HepG2 (cell line): ENCODE data around the gene MXRA8. TPM values are rescaled to one million over a fixed set of nuclear protein-coding genes. Genes with fewer than 3 reads are reported as not detected.

Experiments
- AGO1 ChIP-seq: fragments of 200-400 bp; formaldehyde crosslinking; IDR thresholded peaks from 2 replicates; pipeline ENCODE4 v1.6.1; 2017; ENCODE audit warnings: mild to moderate bottlenecking, low read depth, low read length, moderate library complexity; ENCODE audit not compliant: poor library complexity, severe bottlenecking
- ARID4A ChIP-seq: sonication (generic); formaldehyde crosslinking; IDR thresholded peaks from 2 replicates; pipeline ENCODE4 v1.5.0; 2020; ENCODE audit warnings: mild to moderate bottlenecking, missing genetic modification reagents, borderline replicate concordance
- FOSL1 ChIP-seq: sonication (generic); formaldehyde crosslinking; IDR thresholded peaks from 2 replicates; pipeline ENCODE4 v1.9.0; 2021; ENCODE audit warnings: missing genetic modification reagents, borderline replicate concordance
- MYC ChIP-seq: sonication (generic); formaldehyde crosslinking; IDR thresholded peaks from 2 replicates; pipeline ENCODE4 v1.9.0; 2021; ENCODE audit warnings: missing genetic modification reagents, borderline replicate concordance
- PHF8 ChIP-seq: sonication (generic); formaldehyde crosslinking; IDR thresholded peaks from 2 replicates; pipeline ENCODE4 v1.5.0; 2020; ENCODE audit warnings: missing genetic modification reagents
- RBFOX2 ChIP-seq: fragments of 200-400 bp; formaldehyde crosslinking; IDR thresholded peaks from 2 replicates; pipeline ENCODE4 v1.6.1; 2017; ENCODE audit warnings: low read depth, mild to moderate bottlenecking, low read length
- SMAD1 ChIP-seq: sonication (generic); formaldehyde crosslinking; IDR thresholded peaks from 2 replicates; pipeline ENCODE4 v1.4.0; 2020; ENCODE audit warnings: missing genetic modification reagents, low read depth, mild to moderate bottlenecking, borderline replicate concordance
- SNRNP70 ChIP-seq: fragments of 200-400 bp; formaldehyde crosslinking; IDR thresholded peaks from 2 replicates; pipeline ENCODE4 v1.6.1; 2017; ENCODE audit warnings: mild to moderate bottlenecking, low read depth, low read length, moderate library complexity
- TRIM24 ChIP-seq: sonication (generic); formaldehyde crosslinking; IDR thresholded peaks from 2 replicates; pipeline ENCODE4 v1.8.0; 2022; ENCODE audit warnings: mild to moderate bottlenecking, missing genetic modification reagents
- ZBTB10 ChIP-seq: sonication (generic); formaldehyde crosslinking; IDR thresholded peaks from 2 replicates; pipeline ENCODE4 v1.4.0; 2020; ENCODE audit warnings: missing genetic modification reagents, borderline replicate concordance
- ZBTB33 ChIP-seq: sonication (generic); formaldehyde crosslinking; IDR thresholded peaks from 2 replicates; pipeline ENCODE4 v1.4.0; 2020; ENCODE audit warnings: missing genetic modification reagents
- ZFY ChIP-seq: sonication (generic); formaldehyde crosslinking; IDR thresholded peaks from 2 replicates; pipeline ENCODE4 v1.4.0; 2020; ENCODE audit warnings: missing genetic modification reagents
- ZNF10 ChIP-seq: sonication (generic); formaldehyde crosslinking; IDR thresholded peaks from 2 replicates; pipeline ENCODE4 v1.4.0; 2020; ENCODE audit warnings: mild to moderate bottlenecking, low read depth, missing genetic modification reagents, borderline replicate concordance
- ZNF256 ChIP-seq: sonication (generic); formaldehyde crosslinking; conservative IDR thresholded peaks from 2 replicates; pipeline ENCODE4 v1.4.0; 2020; ENCODE audit warnings: missing genetic modification reagents
- ZNF33B ChIP-seq: sonication (generic); formaldehyde crosslinking; IDR thresholded peaks from 2 replicates; pipeline ENCODE4 v1.5.1; 2020; ENCODE audit warnings: mild to moderate bottlenecking, missing genetic modification reagents
- ZNF350 ChIP-seq: sonication (generic); formaldehyde crosslinking; IDR thresholded peaks from 2 replicates; pipeline ENCODE4 v1.4.0; 2020; ENCODE audit warnings: mild to moderate bottlenecking, low read depth, missing genetic modification reagents, borderline replicate concordance
- ZNF644 ChIP-seq: IDR thresholded peaks from 2 replicates; pipeline ENCODE4 v1.6.1; 2016; ENCODE audit warnings: low read depth
- ZNF816 ChIP-seq: sonication (generic); formaldehyde crosslinking; IDR thresholded peaks from 2 replicates; pipeline ENCODE4 v1.8.0; 2022; ENCODE audit warnings: missing genetic modification reagents, mild to moderate bottlenecking, borderline replicate concordance
- polyA plus RNA-seq, 8 experiments: library from polyadenylated mRNA; depleted of rRNA in 3 of 8; stranded (reverse) in 7 of 8; unstranded in 1 of 8; fragments of >200 nt; fragmentation: Illumina TruSeq in 4 of 8; extraction: Trizol in 4 of 8; gene quantifications; 2 replicates each; pipeline versions ENCODE4 v1.2.1 to v1.2.3, GENCODE V29; 2011 to 2016; ENCODE audit warnings: low read depth in 4 of 8, missing spikeins in 1 of 8, mixed read lengths in 1 of 8; ENCODE audit not compliant: insufficient read depth in 1 of 8
- total RNA-seq, 5 experiments: library from RNA; depleted of rRNA; stranded (reverse); fragments of >200 nt; fragmentation: Illumina TruSeq; extraction: Trizol; gene quantifications; 2 replicates each; pipeline ENCODE4 v1.2.3, GENCODE V29; 2016; ENCODE audit warnings: low read depth in 1 of 5

Gene MXRA8
- total and polyA plus RNA-seq, 2 of the 13 experiments (the other 11 are each of a cell fraction or from before 2014, with no cell fraction given): 19.8 to 44.8 TPM

- TF ChIP-seq ZBTB10 (CRISPR knock-in tag) (no peak), ZNF256 (CRISPR knock-in tag) (no peak), ZNF644 (CRISPR knock-in tag) (no peak), MYC (CRISPR knock-in tag) (no peak), ZBTB33 (peak; percentile 77), RBFOX2 (0 out of 2 replicates have a peak, but pooled peaks have one; percentile 15), PHF8 (CRISPR knock-in tag) (0 out of 2 replicates have a peak, but pooled peaks have one; percentile 24), ZFY (CRISPR knock-in tag) (0 out of 2 replicates have a peak, but pooled peaks have one; percentile 24), FOSL1 (CRISPR knock-in tag) (0 out of 2 replicates have a peak, but pooled peaks have one; percentile 27), ZNF10 (CRISPR knock-in tag) (no peak), SNRNP70 (no peak), ZNF33B (CRISPR knock-in tag) (no peak), TRIM24 (CRISPR knock-in tag) (no peak), AGO1 (peak; percentile 34), ARID4A (CRISPR knock-in tag) (peak; percentile 38; the same call in 1 of the 2 replicates), SMAD1 (CRISPR knock-in tag) (0 out of 2 replicates have a peak, but pooled peaks have one; percentile 39), ZNF816 (CRISPR knock-in tag) (no peak), ZNF350 (CRISPR knock-in tag) (no peak)
Measured at GRCh38 chr1:1344655-1345361, 13.5 kb downstream of the MXRA8 start (continued).
